GM12873 (cell line): ENCODE results near the gene UBXN7.

Source experiments
- CTCF ChIP-seq: IDR thresholded peaks from 2 replicates; pipeline ENCODE4 v1.5.1; 2012; ENCODE audit warnings: low read depth, mild to moderate bottlenecking, moderate library complexity, low read length, control low read depth; ENCODE audit not compliant: insufficient read depth; ENCODE audit errors: missing control alignments

UBXN7 gene

GRCh38 chr3:196406811-196407470 lies 25.3 kb downstream of the UBXN7 start:
- TF ChIP-seq CTCF, result no peak

GRCh38 chr3:196400331-196400730 lies 31.9 kb downstream of the UBXN7 start:
- TF ChIP-seq CTCF, result no peak

- no peak for TF ChIP-seq CTCF
Measured at GRCh38 chr3:196399485-196399945, 32.7 kb downstream of the UBXN7 start.

- no peak for TF ChIP-seq CTCF
Measured at GRCh38 chr3:196398782-196399181, 33.4 kb downstream of the UBXN7 start.

- TF ChIP-seq CTCF, result no peak
Measured at GRCh38 chr3:196397941-196398340, 34.3 kb downstream of the UBXN7 start.

- no peak for TF ChIP-seq CTCF
Measured at GRCh38 chr3:196390116-196390515, 42.1 kb downstream of the UBXN7 start.

GRCh38 chr3:196388956-196389355 lies 43.3 kb downstream of the UBXN7 start:
- TF ChIP-seq CTCF, result no peak
